ENCODE results near the gene AHRR. TPM values are rescaled to one million over a fixed set of nuclear protein-coding genes. Genes with fewer than 3 reads are reported as not detected.
"Not testable (repeated sequence)": the region's sequence is repeated elsewhere in the genome, so short reads cannot be mapped to it uniquely, and the experiment has no call there.

Gene AHRR
- total RNA-seq, 2 donors from 2014 or later, result 38.3 to 43.8 TPM

DNA sequence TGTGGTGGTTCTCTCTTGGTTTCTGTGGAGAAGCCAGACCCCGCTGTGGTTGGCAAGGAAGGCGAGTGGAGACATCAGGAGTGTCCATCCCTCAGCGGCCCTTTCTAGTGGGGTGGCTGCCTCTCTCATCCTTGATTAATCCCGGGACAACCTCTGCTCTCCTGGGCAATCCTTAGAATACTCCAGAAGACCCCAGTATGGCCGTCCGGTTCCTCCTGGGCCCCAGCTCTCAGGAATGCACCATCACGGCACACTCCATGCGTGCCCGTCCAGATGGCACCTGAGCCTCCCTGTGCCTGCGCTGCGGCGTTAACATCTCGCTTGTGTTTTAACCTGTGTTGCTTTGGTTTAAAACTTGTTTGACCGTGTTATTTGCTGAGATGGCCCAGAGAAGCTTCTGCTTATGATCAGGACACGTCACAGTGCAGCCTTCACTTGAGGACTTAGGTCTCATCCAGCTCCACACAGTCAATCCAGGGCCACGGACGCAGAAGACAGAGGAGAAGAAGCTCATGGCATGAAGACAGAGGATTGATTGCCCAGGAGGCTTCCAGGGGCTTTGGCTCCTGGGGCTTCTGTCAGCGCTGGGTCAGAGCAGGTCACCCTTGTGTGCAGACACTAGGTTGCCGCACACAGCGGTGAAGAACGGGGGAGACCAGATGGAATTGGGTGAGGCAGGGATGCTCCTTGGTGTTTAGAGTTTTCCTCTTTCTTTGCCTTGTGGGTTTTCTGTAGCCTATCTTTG is 20.7 kb upstream of the AHRR start:
- not testable (repeated sequence) for H3K9me3 Mint-ChIP-seq; H3K27ac Mint-ChIP-seq; ATAC-seq; H3K36me3 Mint-ChIP-seq; DNase-seq (ENCODE audit: low spot score in 2 of 2)

DNA sequence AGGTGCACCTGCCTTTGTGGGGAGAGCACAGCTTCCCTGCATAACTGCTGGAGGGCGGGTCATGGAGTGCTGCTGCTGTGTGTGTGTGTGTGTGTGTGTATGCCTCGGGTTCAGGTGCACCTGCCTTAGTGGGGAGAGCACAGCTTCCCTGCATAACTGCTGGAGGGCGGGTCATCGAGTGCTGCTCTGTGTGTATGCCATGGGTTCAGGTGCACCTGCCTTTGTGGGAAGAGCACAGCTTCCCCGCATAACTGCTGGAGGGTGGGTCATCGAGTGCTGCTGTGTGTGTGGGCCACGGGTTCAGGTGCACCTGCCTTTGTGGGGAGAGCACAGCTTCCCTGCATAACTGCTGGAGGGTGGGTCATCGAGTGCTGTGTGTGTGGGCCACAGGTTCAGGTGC is 19.1 kb upstream of the AHRR start:
- not testable (repeated sequence) for DNase-seq (ENCODE audit: low spot score in 2 of 2); H3K27ac Mint-ChIP-seq; ATAC-seq; H3K9me3 Mint-ChIP-seq; H3K36me3 Mint-ChIP-seq

DNA sequence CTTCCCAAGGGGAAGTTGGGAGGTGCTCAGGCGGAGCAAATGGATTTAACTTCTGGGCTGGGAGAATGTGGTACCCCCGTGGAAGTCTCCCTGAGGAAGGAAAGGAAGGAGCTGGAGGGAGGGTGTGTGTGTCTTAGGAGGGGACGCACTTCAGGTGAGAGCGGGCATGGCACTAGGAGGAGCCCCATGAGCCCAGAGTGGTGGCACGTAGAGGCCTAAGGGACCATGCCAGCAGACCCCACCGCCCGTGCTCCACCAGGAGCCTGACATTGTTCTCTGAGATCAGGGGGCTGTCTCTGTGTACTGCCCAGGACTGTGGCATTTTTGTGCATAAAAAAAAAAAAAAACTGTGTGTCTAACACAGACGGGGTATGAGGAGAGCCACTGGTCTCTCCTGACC is 18.5 kb upstream of the AHRR start:
- ATAC-seq, result no peak
- Mint-ChIP-seq H3K9me3 (no peaks in the 10 kb centered on the region), H3K36me3 (no peaks in the 10 kb centered on the region), H3K27ac (no peak overlapping the region)
- no peak for DNase-seq (ENCODE audit: low spot score in 2 of 2)

DNA sequence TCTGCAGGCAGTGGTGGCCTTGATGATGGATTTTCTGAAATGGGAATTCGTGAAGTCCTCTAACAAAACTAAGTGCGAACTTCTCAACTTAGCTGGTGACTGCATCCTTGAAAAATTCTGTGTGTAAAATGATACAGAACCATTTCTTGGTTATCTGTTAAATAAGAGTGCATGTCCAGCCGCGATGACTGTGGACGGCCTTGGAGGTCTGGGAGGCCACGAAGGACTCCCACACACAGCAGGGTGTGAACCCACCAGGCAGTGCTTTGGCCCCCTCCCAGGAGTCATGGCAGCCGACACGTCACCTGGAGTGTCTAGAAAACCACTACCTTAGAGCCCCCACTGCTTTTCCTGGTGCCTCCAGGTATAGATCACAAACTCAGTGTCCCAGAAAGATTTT is 17.8 kb upstream of the AHRR start:
- not testable (repeated sequence) for H3K27ac Mint-ChIP-seq; ATAC-seq; DNase-seq (ENCODE audit: low spot score in 2 of 2); H3K9me3 Mint-ChIP-seq; H3K36me3 Mint-ChIP-seq

DNA sequence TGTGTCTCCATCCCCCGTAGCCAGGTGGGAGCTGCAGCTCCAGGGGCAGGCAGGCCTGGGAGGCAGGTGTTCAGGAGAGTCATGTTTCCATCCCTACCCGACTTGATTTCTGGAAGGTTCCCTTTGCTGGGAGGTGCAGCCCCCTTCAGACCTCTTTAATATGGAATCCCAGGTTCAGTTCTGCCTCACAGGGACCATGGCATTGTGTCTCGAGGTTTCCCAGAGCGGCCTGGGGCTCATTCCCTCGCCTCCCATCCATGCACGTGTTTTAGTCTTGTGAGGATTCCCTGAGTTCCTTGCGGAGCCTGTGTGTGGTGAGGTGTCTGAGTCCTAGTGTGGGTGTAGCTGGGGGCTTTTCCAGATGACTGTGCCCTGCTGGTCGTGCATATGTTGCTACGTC is 16.5 kb upstream of the AHRR start:
- Mint-ChIP-seq H3K9me3 (no peaks in the 10 kb centered on the region), H3K36me3 (no peaks in the 10 kb centered on the region), H3K27ac (no peak overlapping the region)
- ATAC-seq, result no peak
- peak in 1 of 2 donors; percentile 34 for DNase-seq (ENCODE audit: low spot score in 2 of 2)

DNA sequence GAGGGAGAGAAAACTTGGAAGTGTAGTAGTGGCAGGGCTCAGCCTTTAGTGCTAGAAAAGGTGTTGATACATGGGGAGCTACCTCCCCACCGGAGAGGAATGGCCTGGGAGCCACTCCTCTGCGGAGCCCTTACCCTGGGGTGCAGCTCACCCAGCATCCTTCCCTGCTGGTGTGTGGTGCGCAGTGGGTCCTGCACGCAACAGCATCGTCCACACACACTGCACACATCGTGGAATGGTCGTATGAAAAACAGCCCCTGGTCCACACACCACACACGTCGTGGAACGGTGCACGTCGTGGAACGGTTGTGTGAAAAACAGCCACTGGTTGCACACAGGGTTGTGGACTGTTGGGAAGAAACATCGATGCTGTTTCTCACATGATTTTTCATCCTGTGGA is 16.1 kb upstream of the AHRR start:
- DNase-seq (ENCODE audit: low spot score in 2 of 2) (peak in 1 of 2 donors; percentile 30), ATAC-seq (no peak)
- no peaks in the 10 kb centered on the region for H3K36me3 Mint-ChIP-seq
- H3K27ac Mint-ChIP-seq, result no peak overlapping the region
- H3K9me3 Mint-ChIP-seq, result no peaks in the 10 kb centered on the region

DNA sequence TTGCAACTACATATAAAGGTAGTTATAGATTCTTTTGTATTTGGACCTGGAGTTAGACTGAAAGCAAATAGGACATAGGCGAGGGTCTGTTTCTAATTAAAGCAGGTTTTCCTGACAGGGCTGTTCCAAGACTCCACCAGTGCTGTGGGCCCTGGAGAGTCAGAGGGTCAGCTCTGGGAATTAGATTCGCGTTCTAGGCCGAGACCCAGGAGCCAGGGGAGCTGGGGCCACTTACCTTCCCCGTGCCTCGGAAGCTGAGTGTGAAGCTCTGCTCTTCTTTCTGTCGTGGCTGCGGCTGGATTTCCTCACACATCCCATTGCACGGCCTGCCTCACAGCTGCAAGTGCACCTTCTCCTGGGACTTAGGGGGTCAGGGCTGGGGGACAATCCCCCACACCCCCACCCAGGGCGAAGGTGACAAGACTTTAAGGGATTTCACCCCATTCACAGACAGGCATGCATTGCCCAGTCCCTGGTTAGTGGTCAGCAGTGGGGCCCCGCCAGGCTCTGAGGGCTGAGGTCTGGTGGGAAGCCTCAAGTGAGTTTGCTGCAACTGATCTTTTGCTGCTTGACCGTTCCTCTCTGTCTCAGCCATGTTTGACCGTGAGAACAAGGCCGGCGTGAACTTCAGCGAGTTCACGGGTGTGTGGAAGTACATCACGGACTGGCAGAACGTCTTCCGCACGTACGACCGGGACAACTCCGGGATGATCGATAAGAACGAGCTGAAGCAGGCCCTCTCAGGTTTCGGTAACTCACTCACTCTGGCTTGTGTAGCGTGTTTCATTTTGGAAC is 15.3 kb upstream of the AHRR start:
- DNase-seq (ENCODE audit: low spot score in 2 of 2), result peak in 1 of 2 donors; percentile 33
- no peak for ATAC-seq
- no peaks in the 10 kb centered on the region for H3K36me3 Mint-ChIP-seq
- no peaks in the 10 kb centered on the region for H3K9me3 Mint-ChIP-seq
- H3K27ac Mint-ChIP-seq, result no peak overlapping the region

DNA sequence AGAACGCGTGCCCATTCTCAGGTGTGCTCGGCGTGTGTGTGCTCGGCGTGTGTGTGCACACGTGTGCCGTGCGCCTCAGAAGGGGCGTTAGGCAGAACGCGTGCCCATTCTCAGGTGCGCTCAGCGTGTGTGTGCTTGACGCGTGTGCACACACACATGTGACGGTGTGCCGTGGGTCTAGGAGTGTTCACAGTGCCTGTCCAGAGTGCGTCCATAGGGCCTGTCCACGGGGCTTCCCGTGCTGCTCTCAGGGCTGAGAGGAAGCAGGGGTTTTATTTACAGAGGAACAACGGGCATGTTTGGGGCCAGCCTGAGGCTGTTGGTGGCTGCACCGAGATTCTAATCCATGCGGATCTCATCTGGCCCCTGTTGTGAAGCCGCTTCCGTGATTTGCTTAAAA is 14.2 kb upstream of the AHRR start:
- no peak overlapping the region for H3K27ac Mint-ChIP-seq
- no peak for ATAC-seq
- DNase-seq (ENCODE audit: low spot score in 2 of 2), result peak in 1 of 2 donors; percentile 40
- no peaks in the 10 kb centered on the region for H3K9me3 Mint-ChIP-seq
- no peaks in the 10 kb centered on the region for H3K36me3 Mint-ChIP-seq

DNA sequence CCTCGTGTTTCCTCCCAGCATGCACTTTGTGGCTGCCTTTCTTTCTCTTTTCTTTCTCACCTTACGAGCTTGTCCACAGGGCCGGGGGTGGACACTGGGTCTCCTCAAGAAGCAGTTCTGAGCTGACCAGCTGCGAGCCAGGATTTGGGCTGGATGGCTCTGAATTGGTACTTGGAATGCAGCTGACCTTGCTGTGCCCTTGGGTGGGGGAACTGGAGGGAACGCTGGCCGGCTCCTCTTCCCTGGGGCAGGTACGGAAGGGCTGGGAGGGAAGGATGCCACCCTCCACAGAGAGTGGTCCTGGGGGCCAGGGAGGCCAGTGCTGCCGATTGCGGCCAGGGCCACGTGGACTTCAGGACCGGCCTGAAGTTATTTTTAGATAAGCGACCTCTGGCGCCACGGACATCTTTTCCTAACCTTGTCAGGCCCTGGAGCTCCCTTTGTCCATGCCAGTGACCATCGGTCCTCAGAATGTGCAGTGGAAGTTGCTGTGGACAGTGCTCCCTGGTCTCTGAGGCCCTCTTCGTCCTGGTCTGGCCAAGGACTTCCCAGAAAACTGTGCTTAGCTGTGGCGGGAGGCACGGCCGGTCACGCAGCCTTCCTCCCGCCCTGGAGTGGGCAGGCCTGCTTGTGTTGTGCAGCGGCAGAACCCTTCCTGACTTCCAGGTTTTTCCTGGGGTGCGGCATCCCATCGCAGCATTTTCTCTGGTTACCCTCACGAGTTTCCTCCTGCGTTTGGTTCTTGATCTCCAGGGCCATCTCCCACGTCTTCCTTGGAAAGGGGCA is 13.5 kb upstream of the AHRR start:
- ATAC-seq, result no peak

DNA sequence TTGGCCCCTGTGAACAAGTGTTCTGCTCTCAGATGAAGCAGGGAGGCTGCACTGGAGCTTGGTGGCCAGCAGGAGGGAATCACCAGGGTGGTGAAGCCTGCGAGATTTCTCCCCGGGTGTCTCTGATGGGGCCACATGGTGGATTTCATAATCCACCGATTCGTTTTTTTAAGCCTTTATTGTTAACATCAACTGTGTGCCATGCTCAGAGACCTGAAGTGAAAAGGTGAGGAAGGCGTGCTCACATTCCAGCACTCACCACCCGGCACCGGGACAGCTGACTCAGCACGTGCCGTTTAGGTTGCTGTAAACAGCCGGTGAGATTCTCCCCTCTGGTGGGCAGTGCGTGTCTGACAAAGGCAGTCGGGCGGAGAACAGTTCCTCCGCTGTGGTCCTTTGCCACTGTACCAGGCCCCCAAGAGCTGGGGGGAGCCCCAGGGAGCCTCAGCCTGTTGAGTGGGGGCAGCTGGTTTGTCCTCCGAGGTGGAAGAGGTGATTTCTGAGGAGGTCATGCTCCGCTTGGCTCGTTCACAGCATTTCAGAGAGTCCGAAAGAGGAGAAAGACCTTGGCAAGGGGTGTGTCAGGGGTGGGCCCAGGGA is 12.7 kb upstream of the AHRR start:
- ATAC-seq (no peak), DNase-seq (ENCODE audit: low spot score in 2 of 2) (no peak)
- no peak overlapping the region for H3K27ac Mint-ChIP-seq
- no peaks in the 10 kb centered on the region for H3K9me3 Mint-ChIP-seq
- H3K36me3 Mint-ChIP-seq, result no peaks in the 10 kb centered on the region

More for the DNA sequence above, 13.5 kb upstream of the AHRR start:
- peak in 1 of 2 donors; percentile 25 for DNase-seq (ENCODE audit: low spot score in 2 of 2)
- no peaks in the 10 kb centered on the region for H3K9me3 Mint-ChIP-seq
- H3K36me3 Mint-ChIP-seq, result no peaks in the 10 kb centered on the region
- H3K27ac Mint-ChIP-seq, result peak overlapping the region in 1 of 2 donors; percentile 77

DNA sequence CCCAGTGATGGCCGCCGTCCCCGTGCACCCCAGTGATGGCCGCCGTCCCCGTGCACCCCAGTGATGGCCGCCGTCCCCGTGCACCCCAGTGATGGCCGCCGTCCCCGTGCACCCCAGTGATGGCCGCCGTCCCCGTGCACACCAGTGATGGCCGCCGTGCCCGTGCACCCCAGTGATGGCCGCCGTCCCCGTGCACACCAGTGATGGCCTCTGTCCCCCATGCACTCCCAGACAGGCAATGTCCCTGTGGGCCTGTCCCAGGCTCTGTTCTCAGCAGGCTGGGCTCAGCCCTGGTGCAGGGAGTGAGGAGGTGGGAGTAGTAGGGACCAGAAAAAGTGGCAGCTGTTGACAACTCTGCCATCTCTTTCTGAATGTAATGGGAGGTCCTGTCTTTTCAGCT is 11.7 kb upstream of the AHRR start:
- DNase-seq (ENCODE audit: low spot score in 2 of 2); ATAC-seq; H3K27ac Mint-ChIP-seq; H3K36me3 Mint-ChIP-seq; H3K9me3 Mint-ChIP-seq: not testable (repeated sequence)

DNA sequence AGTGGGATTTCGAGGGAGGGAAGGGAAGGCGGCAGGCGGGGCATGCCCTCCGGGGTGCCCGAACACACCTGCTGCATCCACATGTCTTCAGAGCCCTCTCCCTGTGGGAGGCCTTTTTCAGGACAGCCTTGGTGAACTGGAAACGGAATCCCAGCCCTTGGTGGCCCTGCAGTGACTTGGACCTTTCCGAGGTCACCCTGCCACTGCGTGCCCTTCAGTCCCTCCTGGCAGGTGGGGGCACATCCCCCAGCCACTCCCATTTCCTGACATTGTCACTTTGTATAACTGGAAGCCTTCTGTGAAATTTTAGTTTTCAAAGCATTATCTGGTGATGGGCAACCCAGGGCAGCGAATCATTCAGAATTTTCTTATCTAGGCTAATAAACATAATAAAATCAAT is 11.0 kb upstream of the AHRR start:
- H3K36me3 Mint-ChIP-seq, result no peaks in the 10 kb centered on the region
- no peak for ATAC-seq
- no peak overlapping the region for H3K27ac Mint-ChIP-seq
- H3K9me3 Mint-ChIP-seq, result no peaks in the 10 kb centered on the region
- DNase-seq (ENCODE audit: low spot score in 2 of 2), result no peak

DNA sequence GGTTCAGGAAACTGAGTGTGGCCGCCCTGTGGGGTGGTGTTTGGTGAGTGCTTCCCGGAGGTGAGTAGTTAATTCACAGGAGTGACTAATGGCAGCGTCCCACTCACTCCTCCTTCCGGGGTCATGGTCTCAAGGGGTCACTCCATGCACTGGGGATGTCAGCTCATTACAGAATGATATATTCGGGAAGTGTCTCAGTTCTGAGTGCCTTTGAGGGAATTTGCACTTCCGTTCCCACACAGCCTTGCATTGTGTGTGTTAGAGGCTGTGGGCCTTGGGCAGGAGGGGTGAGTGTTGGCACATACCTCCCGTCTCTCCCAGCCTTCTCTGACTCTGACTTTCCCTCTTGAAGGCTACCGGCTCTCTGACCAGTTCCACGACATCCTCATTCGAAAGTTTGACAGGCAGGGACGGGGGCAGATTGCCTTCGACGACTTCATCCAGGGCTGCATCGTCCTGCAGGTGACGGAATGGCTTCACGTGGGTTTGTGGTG is 10.5 kb upstream of the AHRR start:
- Mint-ChIP-seq H3K27ac (peak overlapping the region in 1 of 2 donors; percentile 52), H3K36me3 (no peaks in the 10 kb centered on the region), H3K9me3 (no peaks in the 10 kb centered on the region)
- ATAC-seq (no peak), DNase-seq (ENCODE audit: low spot score in 2 of 2) (no peak)

DNA sequence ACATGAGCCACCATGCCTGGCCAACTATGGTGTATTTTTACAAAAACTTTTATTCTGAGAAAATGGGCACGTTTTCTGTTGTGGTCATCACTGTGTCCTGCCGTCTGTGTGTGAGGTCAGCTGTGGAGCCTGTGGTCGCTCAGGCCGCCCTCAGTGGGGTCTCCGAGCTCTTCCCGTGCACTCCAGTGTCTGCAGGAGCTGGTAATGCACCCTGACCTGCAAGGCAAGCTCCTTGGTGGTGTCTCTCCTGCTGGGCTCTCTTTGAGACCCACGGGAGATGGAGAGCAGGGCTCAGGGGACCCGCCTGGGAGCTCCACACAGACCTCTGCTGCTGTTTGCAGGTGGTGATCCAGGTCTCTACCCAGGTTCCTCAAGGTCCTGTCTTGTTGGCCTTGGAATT is 9.6 kb upstream of the AHRR start:
- DNase-seq (ENCODE audit: low spot score in 2 of 2) (no peak), ATAC-seq (no peak)
- H3K27ac Mint-ChIP-seq, result no peak overlapping the region
- H3K36me3 Mint-ChIP-seq, result no peaks in the 10 kb centered on the region
- no peaks in the 10 kb centered on the region for H3K9me3 Mint-ChIP-seq

DNA sequence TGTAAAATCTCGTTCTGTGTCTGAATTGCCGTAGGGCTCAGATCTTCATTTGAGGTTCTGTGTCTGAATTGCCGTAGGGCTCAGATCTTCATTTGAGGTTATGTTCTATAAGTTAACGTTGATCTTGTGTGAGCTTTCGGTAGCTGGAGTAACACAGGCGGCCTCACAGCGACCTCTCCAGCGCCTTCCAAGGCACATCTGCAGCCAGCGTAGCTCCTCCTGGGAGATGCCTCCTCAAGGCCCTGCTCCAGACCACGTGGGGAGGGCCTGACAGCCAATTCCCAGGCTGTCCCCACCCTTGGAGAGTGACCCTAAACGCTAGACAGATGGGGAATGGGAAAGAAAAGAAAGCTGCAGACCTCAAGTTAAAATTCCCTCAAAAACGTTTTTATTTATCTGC is 8.7 kb upstream of the AHRR start:
- DNase-seq (ENCODE audit: low spot score in 2 of 2) (no peak), ATAC-seq (no peak)
- Mint-ChIP-seq H3K36me3 (no peaks in the 10 kb centered on the region), H3K27ac (no peak overlapping the region), H3K9me3 (no peaks in the 10 kb centered on the region)

DNA sequence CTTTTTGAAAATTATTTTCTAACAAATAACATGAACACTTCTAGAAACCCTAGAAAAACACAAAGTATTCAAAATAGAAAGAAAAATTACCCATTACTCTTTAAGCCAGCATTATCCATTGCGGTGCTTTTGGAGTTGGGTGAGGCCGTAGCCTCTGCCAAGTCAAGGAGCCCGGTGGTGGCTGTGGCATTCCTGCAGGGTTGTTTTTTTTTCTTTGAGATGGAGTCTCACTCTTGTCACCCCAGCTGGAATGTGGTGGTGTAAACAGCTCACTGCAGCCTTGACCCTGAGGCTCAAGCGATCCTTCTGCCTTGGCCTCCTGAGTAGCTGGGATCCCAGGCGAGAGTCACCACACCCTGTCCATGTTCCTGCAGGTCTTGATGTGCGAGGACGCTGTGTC is 8.2 kb upstream of the AHRR start:
- DNase-seq (ENCODE audit: low spot score in 2 of 2) (no peak), ATAC-seq (no peak)
- no peaks in the 10 kb centered on the region for H3K9me3 Mint-ChIP-seq
- H3K36me3 Mint-ChIP-seq, result no peaks in the 10 kb centered on the region
- H3K27ac Mint-ChIP-seq, result no peak overlapping the region
